K562 (cell line): ENCODE data around the gene PLEKHA6. TPM values are rescaled to one million over a fixed set of nuclear protein-coding genes. Genes with fewer than 3 reads are reported as not detected.

ENCODE experiments used
- NBN ChIP-seq: fragments of 450-650 bp; IDR thresholded peaks from 2 replicates; pipeline ENCODE4 v1.6.1; 2016; ENCODE audit warnings: low read depth, mild to moderate bottlenecking
- SLC30A9 ChIP-seq: fragments of 250-450 bp; sonication (Bioruptor Pico); IDR thresholded peaks from 2 replicates; pipeline ENCODE4 v1.8.0; 2022; ENCODE audit warnings: mild to moderate bottlenecking, moderate library complexity
- ZNF224 ChIP-seq: sonication (generic); formaldehyde crosslinking; IDR thresholded peaks from 2 replicates; pipeline ENCODE4 v1.8.0; 2022; ENCODE audit warnings: mild to moderate bottlenecking, missing genetic modification reagents
- polyA plus RNA-seq, 8 experiments: library from polyadenylated mRNA; depleted of rRNA in 4 of 8; stranded (reverse) in 5 of 8; unstranded in 3 of 8; fragments of >200 nt; fragmentation: Nextera tagmentation in 2 of 8; fragmentation: Illumina TruSeq in 1 of 8; extraction: Ambion mirVana in 2 of 8; extraction: Trizol in 1 of 8; gene quantifications; 2 replicates each; pipeline versions ENCODE4 v1.2.1 to v1.2.3, GENCODE V29; 2011 to 2014; ENCODE audit warnings: inconsistent platforms in 1 of 8, missing spikeins in 1 of 8
- total RNA-seq, 7 experiments: library from RNA; depleted of rRNA in 6 of 7; stranded (reverse); fragments of >200 nt in 6 of 7; fragmentation: Illumina TruSeq in 2 of 7; extraction: Trizol in 2 of 7; gene quantifications; 2 replicates each; pipeline versions ENCODE4 v1.2.1 to v1.2.3, GENCODE V29; 2011 to 2021; ENCODE audit warnings: low replicate concordance in 1 of 7
- TF ChIP-seq, protein P1 (sequence below): fragments of 200-800 bp; sonication (Bioruptor generic); IDR thresholded peaks from 2 replicates; pipeline ENCODE4 v1.6.1; 2016; ENCODE audit warnings: missing genetic modification characterization, missing compliant biosample characterization
- TF ChIP-seq, protein P2 (sequence below): fragments of 250-450 bp; sonication (Bioruptor Pico); IDR thresholded peaks from 2 replicates; pipeline ENCODE4 v1.8.0; 2022; ENCODE audit warnings: moderate library complexity, mild to moderate bottlenecking, inconsistent platforms
- TF ChIP-seq, protein P3 (sequence below): fragments of 250-450 bp; sonication (Bioruptor Pico); IDR thresholded peaks from 2 replicates; pipeline ENCODE4 v1.4.0; 2020; ENCODE audit warnings: mild to moderate bottlenecking, moderate library complexity

Gene PLEKHA6
- total and polyA plus RNA-seq, 9 of the 15 experiments (the other 6 are each of a cell fraction or from before 2014, with no cell fraction given) = under 0.01 to 0.33 (median 0.01) TPM; not detected in 4

DNA sequence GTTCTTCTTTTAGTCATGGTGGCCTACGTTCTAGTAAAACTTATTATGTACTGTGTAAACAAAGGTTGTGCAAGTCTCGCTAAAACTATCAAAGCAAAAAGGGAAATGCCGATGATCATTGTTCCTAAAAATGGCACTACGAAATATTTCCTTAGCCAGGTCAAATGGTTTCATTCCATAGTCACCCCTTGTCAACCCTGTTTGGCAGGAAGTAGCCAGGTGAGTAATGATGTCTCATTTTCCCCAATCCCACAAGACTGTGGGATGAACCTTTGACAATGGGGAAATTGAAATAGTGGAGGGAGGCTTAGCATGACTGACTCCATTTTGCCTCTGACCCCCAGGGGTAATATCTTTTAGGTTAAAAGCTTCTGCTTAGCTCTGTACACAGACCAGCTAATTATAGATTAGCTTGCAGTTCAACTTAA lies 188.0 kb downstream of the PLEKHA6 start (continued):
- TF ChIP-seq, protein P1, sequence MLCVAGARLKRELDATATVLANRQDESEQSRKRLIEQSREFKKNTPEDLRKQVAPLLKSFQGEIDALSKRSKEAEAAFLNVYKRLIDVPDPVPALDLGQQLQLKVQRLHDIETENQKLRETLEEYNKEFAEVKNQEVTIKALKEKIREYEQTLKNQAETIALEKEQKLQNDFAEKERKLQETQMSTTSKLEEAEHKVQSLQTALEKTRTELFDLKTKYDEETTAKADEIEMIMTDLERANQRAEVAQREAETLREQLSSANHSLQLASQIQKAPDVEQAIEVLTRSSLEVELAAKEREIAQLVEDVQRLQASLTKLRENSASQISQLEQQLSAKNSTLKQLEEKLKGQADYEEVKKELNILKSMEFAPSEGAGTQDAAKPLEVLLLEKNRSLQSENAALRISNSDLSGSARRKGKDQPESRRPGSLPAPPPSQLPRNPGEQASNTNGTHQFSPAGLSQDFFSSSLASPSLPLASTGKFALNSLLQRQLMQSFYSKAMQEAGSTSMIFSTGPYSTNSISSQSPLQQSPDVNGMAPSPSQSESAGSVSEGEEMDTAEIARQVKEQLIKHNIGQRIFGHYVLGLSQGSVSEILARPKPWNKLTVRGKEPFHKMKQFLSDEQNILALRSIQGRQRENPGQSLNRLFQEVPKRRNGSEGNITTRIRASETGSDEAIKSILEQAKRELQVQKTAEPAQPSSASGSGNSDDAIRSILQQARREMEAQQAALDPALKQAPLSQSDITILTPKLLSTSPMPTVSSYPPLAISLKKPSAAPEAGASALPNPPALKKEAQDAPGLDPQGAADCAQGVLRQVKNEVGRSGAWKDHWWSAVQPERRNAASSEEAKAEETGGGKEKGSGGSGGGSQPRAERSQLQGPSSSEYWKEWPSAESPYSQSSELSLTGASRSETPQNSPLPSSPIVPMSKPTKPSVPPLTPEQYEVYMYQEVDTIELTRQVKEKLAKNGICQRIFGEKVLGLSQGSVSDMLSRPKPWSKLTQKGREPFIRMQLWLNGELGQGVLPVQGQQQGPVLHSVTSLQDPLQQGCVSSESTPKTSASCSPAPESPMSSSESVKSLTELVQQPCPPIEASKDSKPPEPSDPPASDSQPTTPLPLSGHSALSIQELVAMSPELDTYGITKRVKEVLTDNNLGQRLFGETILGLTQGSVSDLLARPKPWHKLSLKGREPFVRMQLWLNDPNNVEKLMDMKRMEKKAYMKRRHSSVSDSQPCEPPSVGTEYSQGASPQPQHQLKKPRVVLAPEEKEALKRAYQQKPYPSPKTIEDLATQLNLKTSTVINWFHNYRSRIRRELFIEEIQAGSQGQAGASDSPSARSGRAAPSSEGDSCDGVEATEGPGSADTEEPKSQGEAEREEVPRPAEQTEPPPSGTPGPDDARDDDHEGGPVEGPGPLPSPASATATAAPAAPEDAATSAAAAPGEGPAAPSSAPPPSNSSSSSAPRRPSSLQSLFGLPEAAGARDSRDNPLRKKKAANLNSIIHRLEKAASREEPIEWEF = peak; percentile 94; the same call in 1 of the 2 replicates
- TF ChIP-seq, protein P2, sequence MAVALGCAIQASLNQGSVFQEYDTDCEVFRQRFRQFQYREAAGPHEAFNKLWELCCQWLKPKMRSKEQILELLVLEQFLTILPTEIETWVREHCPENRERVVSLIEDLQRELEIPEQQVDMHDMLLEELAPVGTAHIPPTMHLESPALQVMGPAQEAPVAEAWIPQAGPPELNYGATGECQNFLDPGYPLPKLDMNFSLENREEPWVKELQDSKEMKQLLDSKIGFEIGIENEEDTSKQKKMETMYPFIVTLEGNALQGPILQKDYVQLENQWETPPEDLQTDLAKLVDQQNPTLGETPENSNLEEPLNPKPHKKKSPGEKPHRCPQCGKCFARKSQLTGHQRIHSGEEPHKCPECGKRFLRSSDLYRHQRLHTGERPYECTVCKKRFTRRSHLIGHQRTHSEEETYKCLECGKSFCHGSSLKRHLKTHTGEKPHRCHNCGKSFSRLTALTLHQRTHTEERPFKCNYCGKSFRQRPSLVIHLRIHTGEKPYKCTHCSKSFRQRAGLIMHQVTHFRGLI = peak; percentile 87
- no peak for TF ChIP-seq SLC30A9 (CRISPR knock-in tag)
- TF ChIP-seq, protein P3, sequence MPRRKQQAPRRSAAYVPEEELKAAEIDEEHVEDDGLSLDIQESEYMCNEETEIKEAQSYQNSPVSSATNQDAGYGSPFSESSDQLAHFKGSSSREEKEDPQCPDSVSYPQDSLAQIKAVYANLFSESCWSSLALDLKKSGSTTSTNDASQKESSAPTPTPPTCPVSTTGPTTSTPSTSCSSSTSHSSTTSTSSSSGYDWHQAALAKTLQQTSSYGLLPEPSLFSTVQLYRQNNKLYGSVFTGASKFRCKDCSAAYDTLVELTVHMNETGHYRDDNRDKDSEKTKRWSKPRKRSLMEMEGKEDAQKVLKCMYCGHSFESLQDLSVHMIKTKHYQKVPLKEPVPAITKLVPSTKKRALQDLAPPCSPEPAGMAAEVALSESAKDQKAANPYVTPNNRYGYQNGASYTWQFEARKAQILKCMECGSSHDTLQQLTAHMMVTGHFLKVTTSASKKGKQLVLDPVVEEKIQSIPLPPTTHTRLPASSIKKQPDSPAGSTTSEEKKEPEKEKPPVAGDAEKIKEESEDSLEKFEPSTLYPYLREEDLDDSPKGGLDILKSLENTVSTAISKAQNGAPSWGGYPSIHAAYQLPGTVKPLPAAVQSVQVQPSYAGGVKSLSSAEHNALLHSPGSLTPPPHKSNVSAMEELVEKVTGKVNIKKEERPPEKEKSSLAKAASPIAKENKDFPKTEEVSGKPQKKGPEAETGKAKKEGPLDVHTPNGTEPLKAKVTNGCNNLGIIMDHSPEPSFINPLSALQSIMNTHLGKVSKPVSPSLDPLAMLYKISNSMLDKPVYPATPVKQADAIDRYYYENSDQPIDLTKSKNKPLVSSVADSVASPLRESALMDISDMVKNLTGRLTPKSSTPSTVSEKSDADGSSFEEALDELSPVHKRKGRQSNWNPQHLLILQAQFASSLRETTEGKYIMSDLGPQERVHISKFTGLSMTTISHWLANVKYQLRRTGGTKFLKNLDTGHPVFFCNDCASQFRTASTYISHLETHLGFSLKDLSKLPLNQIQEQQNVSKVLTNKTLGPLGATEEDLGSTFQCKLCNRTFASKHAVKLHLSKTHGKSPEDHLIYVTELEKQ (CRISPR knock-in tag) = peak; percentile 68; the same call in 1 of the 2 replicates
- TF ChIP-seq NBN = no peak
- TF ChIP-seq ZNF224 (CRISPR knock-in tag) = no peak
